RWPE2 (cell line): Measurements from ENCODE around the gene ELMOD3.
"Not testable (repeated sequence)": the region's sequence is repeated elsewhere in the genome, so short reads cannot be mapped to it uniquely, and the experiment has no call there.

Experiments used
- ATAC-seq: fragments of 200-7000 bp; cut with Tn5 transposase; 3 replicates; pipeline ENCODE4 v1.9.1; 2021; ENCODE audit warnings: low read depth
- DNase-seq: peaks from one replicate; pipeline ENCODE4 v3.0.0-alpha.2; 2020; ENCODE audit warnings: low spot score
- H3K27ac ChIP-seq: fragments of 450-650 bp; 2 replicates; pipeline ENCODE4 v1.5.1; 2017; ENCODE audit warnings: mild to moderate bottlenecking; ENCODE audit not compliant: poor library complexity, severe bottlenecking
- H3K27me3 ChIP-seq: fragments of 250-450 bp; sonication (Bioruptor Pico); 2 replicates; pipeline ENCODE4 v1.5.1; 2021; ENCODE audit warnings: mild to moderate bottlenecking, moderate library complexity; ENCODE audit not compliant: insufficient read depth, poor library complexity, severe bottlenecking
- H3K36me3 ChIP-seq: fragments of 250-450 bp; sonication (Bioruptor Pico); 2 replicates; pipeline ENCODE4 v1.5.1; 2020; ENCODE audit warnings: low read depth, mild to moderate bottlenecking, moderate library complexity
- H3K4me1 ChIP-seq: fragments of 250-450 bp; sonication (Bioruptor Pico); 2 replicates; pipeline ENCODE4 v1.5.1; 2021; ENCODE audit warnings: mild to moderate bottlenecking, moderate library complexity; ENCODE audit not compliant: insufficient read depth, poor library complexity, severe bottlenecking
- H3K4me3 ChIP-seq: fragments of 250-450 bp; sonication (Bioruptor Pico); 2 replicates; pipeline ENCODE4 v1.5.1; 2021; ENCODE audit warnings: mild to moderate bottlenecking, moderate library complexity; ENCODE audit not compliant: severe bottlenecking
- H3K9me3 ChIP-seq: fragments of 250-450 bp; sonication (Bioruptor Pico); 2 replicates; pipeline ENCODE4 v1.5.1; 2021; ENCODE audit warnings: mild to moderate bottlenecking, moderate library complexity; ENCODE audit not compliant: severe bottlenecking
- TF ChIP-seq, protein P1 (sequence below): fragments of 450-650 bp; IDR thresholded peaks from one replicate; pipeline ENCODE4 v1.5.1; 2017; ENCODE audit warnings: mild to moderate bottlenecking, moderate library complexity; ENCODE audit not compliant: poor library complexity, severe bottlenecking

ELMOD3 gene

GRCh38 chr2:85329181-85329651, 25.4 kb upstream of the ELMOD3 start:
- no peak overlapping the region for H3K27ac ChIP-seq
- TF ChIP-seq, protein P1, sequence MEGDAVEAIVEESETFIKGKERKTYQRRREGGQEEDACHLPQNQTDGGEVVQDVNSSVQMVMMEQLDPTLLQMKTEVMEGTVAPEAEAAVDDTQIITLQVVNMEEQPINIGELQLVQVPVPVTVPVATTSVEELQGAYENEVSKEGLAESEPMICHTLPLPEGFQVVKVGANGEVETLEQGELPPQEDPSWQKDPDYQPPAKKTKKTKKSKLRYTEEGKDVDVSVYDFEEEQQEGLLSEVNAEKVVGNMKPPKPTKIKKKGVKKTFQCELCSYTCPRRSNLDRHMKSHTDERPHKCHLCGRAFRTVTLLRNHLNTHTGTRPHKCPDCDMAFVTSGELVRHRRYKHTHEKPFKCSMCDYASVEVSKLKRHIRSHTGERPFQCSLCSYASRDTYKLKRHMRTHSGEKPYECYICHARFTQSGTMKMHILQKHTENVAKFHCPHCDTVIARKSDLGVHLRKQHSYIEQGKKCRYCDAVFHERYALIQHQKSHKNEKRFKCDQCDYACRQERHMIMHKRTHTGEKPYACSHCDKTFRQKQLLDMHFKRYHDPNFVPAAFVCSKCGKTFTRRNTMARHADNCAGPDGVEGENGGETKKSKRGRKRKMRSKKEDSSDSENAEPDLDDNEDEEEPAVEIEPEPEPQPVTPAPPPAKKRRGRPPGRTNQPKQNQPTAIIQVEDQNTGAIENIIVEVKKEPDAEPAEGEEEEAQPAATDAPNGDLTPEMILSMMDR = no peak
- H3K9me3 ChIP-seq = no peaks in the 10 kb centered on the region
- H3K4me3 ChIP-seq = no peak overlapping the region
- no peaks in the 10 kb centered on the region for H3K27me3 ChIP-seq
- peaks cover 10% of the 10 kb centered on the region for H3K4me1 ChIP-seq
- ATAC-seq (no peak), DNase-seq (no peak)
- H3K36me3 ChIP-seq = peaks cover 27% of the 10 kb centered on the region

DNA sequence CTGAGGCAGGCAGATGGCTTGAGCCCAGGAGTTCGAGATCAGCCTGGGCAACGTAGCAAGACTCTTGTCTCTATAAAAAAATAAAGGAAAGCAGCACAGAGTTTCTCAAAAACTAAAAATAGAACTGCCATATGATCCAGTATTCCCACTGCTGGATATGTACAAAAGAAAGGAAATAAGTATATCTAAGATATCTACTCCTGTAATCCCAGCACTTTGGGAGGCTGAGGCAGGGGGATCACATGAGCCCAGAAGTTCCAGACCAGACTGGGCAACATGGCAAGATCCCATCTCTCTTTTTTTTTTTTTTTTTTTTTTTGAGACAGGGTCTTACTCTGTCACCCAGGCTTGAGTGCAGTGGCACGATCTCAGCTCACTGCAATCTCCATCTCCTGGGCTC, 24.9 kb upstream of the ELMOD3 start:
- Histone ChIP-seq H3K36me3 (peaks cover 22% of the 10 kb centered on the region), H3K4me1 (peaks cover 10% of the 10 kb centered on the region)
- not testable (repeated sequence) for H3K27ac ChIP-seq, H3K9me3 ChIP-seq, DNase-seq, H3K4me3 ChIP-seq, H3K27me3 ChIP-seq, ATAC-seq

GRCh38 chr2:85330839-85331636, 23.5 kb upstream of the ELMOD3 start:
- no peak for ATAC-seq
- peaks cover 10% of the 10 kb centered on the region for H3K36me3 ChIP-seq
- H3K4me1 ChIP-seq = peaks cover 4% of the 10 kb centered on the region
- no peak overlapping the region for H3K27ac ChIP-seq
- no peaks in the 10 kb centered on the region for H3K27me3 ChIP-seq
- TF ChIP-seq, protein P1 = no peak
- DNase-seq = no peak
- no peaks in the 10 kb centered on the region for H3K9me3 ChIP-seq
- H3K4me3 ChIP-seq = no peak overlapping the region

GRCh38 chr2:85333877-85334276, 20.7 kb upstream of the ELMOD3 start:
- H3K36me3 ChIP-seq, H3K27me3 ChIP-seq, H3K4me1 ChIP-seq, H3K9me3 ChIP-seq, DNase-seq, H3K4me3 ChIP-seq, ATAC-seq, H3K27ac ChIP-seq: not testable (repeated sequence)

DNA sequence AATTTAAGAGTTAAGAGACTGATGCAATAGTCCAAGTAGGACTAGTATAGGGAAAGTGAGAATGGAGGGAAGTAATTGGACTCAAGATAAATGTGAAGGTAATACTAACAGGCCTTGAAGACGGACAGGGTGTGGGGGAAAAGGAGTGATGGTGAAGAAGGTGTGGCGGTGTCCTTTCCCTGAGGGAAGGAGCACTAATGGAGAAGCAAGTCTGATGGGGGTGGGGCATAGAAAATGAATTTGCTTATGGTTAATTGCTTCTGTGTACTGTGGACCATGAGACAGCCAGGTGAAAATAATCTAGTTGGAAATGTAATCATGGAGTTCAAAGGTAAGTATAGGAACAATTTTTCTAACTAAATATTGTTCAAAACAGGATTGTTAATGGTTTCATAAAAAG, 19.6 kb upstream of the ELMOD3 start:
- TF ChIP-seq, protein P1 = no peak
- Histone ChIP-seq H3K9me3 (no peaks in the 10 kb centered on the region), H3K4me3 (no peak overlapping the region), H3K36me3 (no peaks in the 10 kb centered on the region), H3K27me3 (no peaks in the 10 kb centered on the region), H3K4me1 (no peaks in the 10 kb centered on the region), H3K27ac (no peak overlapping the region)
- ATAC-seq = no peak
- no peak for DNase-seq
